ENCODE measurements around the gene MED8. TPM values are rescaled to one million over a fixed set of nuclear protein-coding genes. Genes with fewer than 3 reads are reported as not detected.

Gene MED8
- total RNA-seq, 4 donors from 2014 or later = 14.9 to 30.8 (median 23.8) TPM

- DNase-seq (no peak), ATAC-seq (no peak)
- Histone ChIP-seq H3K27me3 (no peaks in the 10 kb centered on the region), H3K9me3 (no peaks in the 10 kb centered on the region), H3K27ac (no peak overlapping the region), H3K4me3 (no peak overlapping the region), H3K36me3 (peaks cover 0 to 18% of the 10 kb centered on the region in 2 donors), H3K4me1 (no peaks in the 10 kb centered on the region)
- no peak for TF ChIP-seq POLR2A (IDR thresholded peaks at IDR 0.05)
- no peak for TF ChIP-seq CTCF (IDR thresholded peaks at IDR 0.05 in 4 of 5, conservative IDR thresholded peaks at IDR 0.05 in 1 of 5)
- intact Hi-C loops (cut with DNase I; ENCODE audit: low total_unique reads) = no loop called here
- in situ Hi-C loops (cut with MboI; ENCODE audit: low sequenced_read_pairs in 4 of 4) = no loop called here
These were observed 8.6 kb upstream of the MED8 start for GRCh38 chr1:43398227-43398626.

- DNase-seq (no peak), ATAC-seq (no peak)
- Histone ChIP-seq H3K27ac (no peak overlapping the region), H3K36me3 (peaks cover 0 to 13% of the 10 kb centered on the region in 2 donors), H3K4me1 (peaks cover 0 to 3% of the 10 kb centered on the region in 2 donors), H3K27me3 (no peaks in the 10 kb centered on the region), H3K9me3 (no peaks in the 10 kb centered on the region), H3K4me3 (no peak overlapping the region)
- TF ChIP-seq POLR2A (IDR thresholded peaks at IDR 0.05) (no peak), CTCF (IDR thresholded peaks at IDR 0.05 in 4 of 5, conservative IDR thresholded peaks at IDR 0.05 in 1 of 5) (no peak)
- intact Hi-C loops (cut with DNase I; ENCODE audit: low total_unique reads) (no loop called here), in situ Hi-C loops (cut with MboI; ENCODE audit: low sequenced_read_pairs in 4 of 4) (no loop called here)
These were observed 6.5 kb upstream of the MED8 start for GRCh38 chr1:43396059-43396458.

GRCh38 chr1:43395523-43395922 lies 5.9 kb upstream of the MED8 start:
- no peaks in the 10 kb centered on the region for H3K9me3 ChIP-seq
- no peak for ATAC-seq
- in situ Hi-C loops (cut with MboI; ENCODE audit: low sequenced_read_pairs in 4 of 4) = no loop called here
- H3K36me3 ChIP-seq = peaks cover 0 to 13% of the 10 kb centered on the region in 2 donors
- no peaks in the 10 kb centered on the region for H3K27me3 ChIP-seq
- no peak overlapping the region for H3K4me3 ChIP-seq
- DNase-seq = no peak
- H3K4me1 ChIP-seq = peaks cover 5 to 8% of the 10 kb centered on the region in 2 donors
- no peak overlapping the region for H3K27ac ChIP-seq
- no peak for TF ChIP-seq POLR2A (IDR thresholded peaks at IDR 0.05)
- no peak for TF ChIP-seq CTCF (IDR thresholded peaks at IDR 0.05 in 4 of 5, conservative IDR thresholded peaks at IDR 0.05 in 1 of 5)
- intact Hi-C loops (cut with DNase I; ENCODE audit: low total_unique reads) = no loop called here

- no peak for ATAC-seq
- DNase-seq = no peak
- intact Hi-C loops (cut with DNase I; ENCODE audit: low total_unique reads) = no loop called here
- H3K9me3 ChIP-seq = no peaks in the 10 kb centered on the region
- H3K4me1 ChIP-seq = peaks cover 22 to 25% of the 10 kb centered on the region in 2 donors
- in situ Hi-C loops (cut with MboI; ENCODE audit: low sequenced_read_pairs in 4 of 4) = no loop called here
- H3K27ac ChIP-seq = no peak overlapping the region
- TF ChIP-seq POLR2A (IDR thresholded peaks at IDR 0.05) = no peak
- TF ChIP-seq CTCF (IDR thresholded peaks at IDR 0.05 in 4 of 5, conservative IDR thresholded peaks at IDR 0.05 in 1 of 5) = no peak
- peaks cover 0 to 17% of the 10 kb centered on the region in 2 donors for H3K36me3 ChIP-seq
- no peak overlapping the region for H3K4me3 ChIP-seq
- no peaks in the 10 kb centered on the region for H3K27me3 ChIP-seq
These were observed 3.1 kb upstream of the MED8 start for GRCh38 chr1:43392702-43393101.

- H3K27me3 ChIP-seq = no peaks in the 10 kb centered on the region
- H3K9me3 ChIP-seq = no peaks in the 10 kb centered on the region
- H3K27ac ChIP-seq = peak overlapping the region; percentile 88 to 94 (median 90)
- peak overlapping the region; percentile 81 to 96 (median 92) for H3K4me3 ChIP-seq
- DNase-seq = no peak
- no peak for TF ChIP-seq CTCF (IDR thresholded peaks at IDR 0.05 in 4 of 5, conservative IDR thresholded peaks at IDR 0.05 in 1 of 5)
- TF ChIP-seq POLR2A (IDR thresholded peaks at IDR 0.05) = no peak
- no peak for ATAC-seq
- H3K4me1 ChIP-seq = peaks cover 25 to 26% of the 10 kb centered on the region in 2 donors
- in situ Hi-C loops (cut with MboI; ENCODE audit: low sequenced_read_pairs in 4 of 4) (no loop called here), intact Hi-C loops (cut with DNase I; ENCODE audit: low total_unique reads) (loop anchor here (1.0 to 2.0 kb wide), 3 partner anchors 20 to 40 kb away; partner anchors contain the start of genes CDC20 and ELOVL1)
- H3K36me3 ChIP-seq = peaks cover 0 to 46% of the 10 kb centered on the region in 2 donors
These were observed 987 bp downstream of the MED8 start for GRCh38 chr1:43388613-43389012.
